NCI-H1436 treated with DMSO at 0.1 percent for 48 hours (cell line): ENCODE results near the gene CBLL1.

Experiments used
- DNase-seq: peaks from one replicate; lab custom pipeline; 2025; lab: John Stamatoyannopoulos, UW

The CBLL1 gene

GRCh38 chr7:107742678-107743566, 1.0 kb upstream of the CBLL1 start:
- DNase-seq, result peak; percentile 24

- no peak for DNase-seq
Measured at GRCh38 chr7:107744345-107744750, 406 bp downstream of the CBLL1 start.

- DNase-seq, result no peak
Measured at GRCh38 chr7:107746006-107746405, 2.1 kb downstream of the CBLL1 start.

GRCh38 chr7:107751113-107751512, 7.2 kb downstream of the CBLL1 start:
- no peak for DNase-seq

GRCh38 chr7:107754642-107755041, 10.7 kb downstream of the CBLL1 start:
- DNase-seq, result no peak

- no peak for DNase-seq
Measured at GRCh38 chr7:107758667-107759066, 14.7 kb downstream of the CBLL1 start.

GRCh38 chr7:107767391-107767790, 23.4 kb downstream of the CBLL1 start:
- DNase-seq, result no peak

GRCh38 chr7:107768263-107768662, 24.3 kb downstream of the CBLL1 start:
- DNase-seq, result no peak

- DNase-seq, result no peak
Measured at GRCh38 chr7:107773027-107773426, 29.1 kb downstream of the CBLL1 start.

GRCh38 chr7:107777702-107778101, 33.8 kb downstream of the CBLL1 start:
- no peak for DNase-seq

- no peak for DNase-seq
Measured at GRCh38 chr7:107778283-107778682, 34.3 kb downstream of the CBLL1 start.

- DNase-seq, result no peak
Measured at GRCh38 chr7:107779647-107780099, 35.7 kb downstream of the CBLL1 start.

GRCh38 chr7:107782374-107782773, 38.4 kb downstream of the CBLL1 start:
- no peak for DNase-seq

- DNase-seq, result no peak
Measured at GRCh38 chr7:107783648-107784047, 39.7 kb downstream of the CBLL1 start.

GRCh38 chr7:107785170-107785569, 41.2 kb downstream of the CBLL1 start:
- DNase-seq, result no peak

GRCh38 chr7:107785926-107786325, 42.0 kb downstream of the CBLL1 start:
- DNase-seq, result no peak

- DNase-seq, result no peak
Measured at GRCh38 chr7:107788216-107788615, 44.3 kb downstream of the CBLL1 start.

- DNase-seq, result no peak
Measured at GRCh38 chr7:107788662-107789061, 44.7 kb downstream of the CBLL1 start.

GRCh38 chr7:107789647-107790046, 45.7 kb downstream of the CBLL1 start:
- DNase-seq, result no peak

- no peak for DNase-seq
Measured at GRCh38 chr7:107792364-107792763, 48.4 kb downstream of the CBLL1 start.

- no peak for DNase-seq
Measured at GRCh38 chr7:107799647-107800264, 55.8 kb downstream of the CBLL1 start.

- DNase-seq, result no peak
Measured at GRCh38 chr7:107803009-107803610, 59.2 kb downstream of the CBLL1 start, which contains the start of gene SLC26A3. Gene SLC26A3, minus strand, starts transcription at chr7:107803223. Its CDS starts 8,714 bp downstream, at chr7:107794509.

- DNase-seq, result no peak
Measured at GRCh38 chr7:107809179-107809578, 65.2 kb downstream of the CBLL1 start.
